Coronary artery (tissue), 2 donors: ENCODE measurements around the gene MDC1.
A peak's percentile ranks its signal among the peaks of the same experiment; 100 is the strongest.
"Not testable (repeated sequence)": the region's sequence is repeated elsewhere in the genome, so short reads cannot be mapped to it uniquely, and the experiment has no call there.

Source experiments
- DNase-seq: peaks from one replicate; pipeline ENCODE4 v3.0.0-alpha.2; 2017; ENCODE audit warnings: low spot score
- H3K27ac ChIP-seq, 2 donors: fragments of 200-600 bp; sonication (generic); one replicate each; pipeline ENCODE4 v1.5.1; 2016 to 2019
- H3K4me3 ChIP-seq: fragments of 200-600 bp; sonication (generic); 2 replicates; pipeline ENCODE4 v1.5.1; 2016; ENCODE audit warnings: mild to moderate bottlenecking, moderate library complexity
- TF ChIP-seq, protein P1 (sequence below): fragments of 200-600 bp; sonication (generic); IDR thresholded peaks from one replicate; pipeline ENCODE4 v1.5.1; 2019; ENCODE audit warnings: antibody characterized with exemption

Gene MDC1

DNA sequence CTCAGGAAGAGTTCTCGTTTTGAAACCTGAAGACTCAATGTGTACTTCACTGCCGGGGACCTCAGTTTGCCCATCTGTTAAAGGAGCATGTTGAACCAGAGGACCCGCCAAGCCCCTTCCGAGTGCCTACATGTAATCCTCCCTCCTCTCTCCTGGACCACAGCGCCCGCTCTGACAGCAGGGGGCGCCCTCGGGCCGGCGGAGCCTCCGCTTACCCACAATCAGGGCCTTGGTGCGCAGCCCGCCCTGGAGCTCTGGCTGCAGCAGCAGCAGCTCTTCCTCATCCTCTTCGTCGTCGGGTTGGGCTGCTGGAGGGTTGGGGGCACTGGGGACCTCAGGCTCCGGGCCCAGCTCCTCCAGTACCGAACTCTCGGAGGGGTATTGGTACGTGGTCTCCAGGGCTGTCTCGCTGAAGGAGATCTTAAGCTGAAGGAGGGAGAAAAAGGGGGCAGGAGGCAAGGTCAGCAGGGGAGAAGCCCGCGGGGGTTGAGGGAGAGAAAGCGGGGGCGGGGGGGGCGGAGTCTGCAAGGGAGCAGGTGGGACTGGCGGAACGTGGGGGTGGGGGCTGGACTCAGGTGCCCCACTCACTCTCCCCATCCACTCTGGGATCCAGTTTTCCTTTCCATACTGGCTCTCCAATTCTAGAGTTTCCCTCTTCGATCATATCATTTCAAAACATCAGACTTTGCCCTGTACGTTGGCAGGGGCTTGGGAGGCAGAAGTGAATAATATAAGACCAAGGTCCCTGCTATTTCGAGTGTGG, 37.9 kb downstream of the MDC1 start:
- peak; percentile 89 for DNase-seq
- Histone ChIP-seq H3K4me3 (peak overlapping the region; percentile 91), H3K27ac (peak overlapping the region; percentile 76 to 95)
- TF ChIP-seq, protein P1, sequence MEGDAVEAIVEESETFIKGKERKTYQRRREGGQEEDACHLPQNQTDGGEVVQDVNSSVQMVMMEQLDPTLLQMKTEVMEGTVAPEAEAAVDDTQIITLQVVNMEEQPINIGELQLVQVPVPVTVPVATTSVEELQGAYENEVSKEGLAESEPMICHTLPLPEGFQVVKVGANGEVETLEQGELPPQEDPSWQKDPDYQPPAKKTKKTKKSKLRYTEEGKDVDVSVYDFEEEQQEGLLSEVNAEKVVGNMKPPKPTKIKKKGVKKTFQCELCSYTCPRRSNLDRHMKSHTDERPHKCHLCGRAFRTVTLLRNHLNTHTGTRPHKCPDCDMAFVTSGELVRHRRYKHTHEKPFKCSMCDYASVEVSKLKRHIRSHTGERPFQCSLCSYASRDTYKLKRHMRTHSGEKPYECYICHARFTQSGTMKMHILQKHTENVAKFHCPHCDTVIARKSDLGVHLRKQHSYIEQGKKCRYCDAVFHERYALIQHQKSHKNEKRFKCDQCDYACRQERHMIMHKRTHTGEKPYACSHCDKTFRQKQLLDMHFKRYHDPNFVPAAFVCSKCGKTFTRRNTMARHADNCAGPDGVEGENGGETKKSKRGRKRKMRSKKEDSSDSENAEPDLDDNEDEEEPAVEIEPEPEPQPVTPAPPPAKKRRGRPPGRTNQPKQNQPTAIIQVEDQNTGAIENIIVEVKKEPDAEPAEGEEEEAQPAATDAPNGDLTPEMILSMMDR, result peak; percentile 96

DNA sequence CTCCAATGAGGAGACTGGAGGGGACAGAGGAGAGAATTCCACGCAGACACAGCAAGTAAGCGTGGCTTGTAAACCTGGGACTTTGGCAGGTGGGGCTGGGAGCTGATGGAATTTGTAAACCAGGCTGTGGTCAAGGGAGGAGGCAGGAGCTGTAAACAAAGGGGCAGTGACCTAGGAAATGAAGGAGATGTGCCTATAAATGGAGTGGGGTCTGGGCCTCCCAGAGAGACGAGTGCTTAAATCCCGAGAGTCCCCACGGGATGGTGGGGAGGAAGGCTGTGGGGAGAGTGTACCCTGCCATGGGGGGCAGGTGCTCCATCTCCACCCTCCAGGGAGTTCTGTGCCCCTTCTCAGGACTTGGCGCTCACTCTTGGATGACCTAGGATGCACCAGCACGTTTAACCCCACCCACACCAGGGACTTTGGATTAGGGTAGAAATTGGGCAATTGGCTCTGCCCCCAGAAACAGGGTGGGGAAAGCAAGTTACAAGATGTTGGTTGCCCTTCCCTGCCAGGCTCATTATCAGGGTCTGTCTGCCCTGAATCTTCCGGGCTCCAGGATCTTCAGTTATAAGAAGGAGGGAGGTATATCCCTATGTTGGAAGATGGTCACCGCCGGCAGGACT, 40.3 kb downstream of the MDC1 start:
- no peak overlapping the region for H3K4me3 ChIP-seq
- no peak for DNase-seq
- H3K27ac ChIP-seq, result no peak overlapping the region
- TF ChIP-seq, protein P1, result no peak

DNA sequence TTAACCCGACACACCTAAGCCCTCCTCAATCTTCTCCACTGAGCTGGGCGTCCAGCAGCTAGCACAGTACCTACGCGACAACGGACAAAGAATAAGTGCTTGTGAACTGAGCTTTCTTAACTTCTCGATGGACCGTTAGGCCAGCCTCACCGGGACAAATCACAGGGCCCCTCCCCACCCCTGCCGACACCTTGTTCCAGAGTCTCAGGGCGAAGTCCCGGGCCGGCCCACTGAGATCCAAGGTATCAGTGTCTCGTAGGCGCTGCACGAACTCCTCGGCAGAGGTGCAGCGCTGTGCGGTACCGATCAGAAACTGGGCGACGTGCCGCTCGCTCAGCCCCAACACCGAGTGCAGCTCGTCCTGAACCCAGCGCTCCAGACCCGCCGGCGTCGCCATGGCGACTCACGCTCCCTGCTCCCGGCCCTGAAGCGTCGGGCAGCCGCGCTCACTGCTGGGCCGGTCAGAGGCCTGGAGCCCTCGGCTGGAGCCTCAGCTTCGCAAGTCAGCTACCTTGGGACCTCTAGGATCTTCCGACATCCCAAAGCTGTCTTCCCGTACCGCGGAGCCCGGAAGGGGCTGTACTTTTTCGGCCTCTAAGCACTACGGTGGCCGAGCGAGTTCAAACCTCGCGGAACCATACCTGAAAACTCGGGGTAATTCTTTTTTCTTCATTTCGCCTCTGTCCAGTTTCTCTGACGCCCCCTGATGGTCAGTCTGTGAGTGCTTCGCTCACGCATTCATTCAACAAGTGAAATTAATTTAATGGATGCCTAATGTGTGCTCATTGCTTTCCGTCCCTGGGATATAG, 44.4 kb downstream of the MDC1 start, which contains the start of gene DHX16:
DHX16 (minus strand) TSS at position 562 of the 809 bp plus-strand sequence; CDS start at position 397, 165 bp downstream.
- H3K27ac ChIP-seq, result peak within 1 kb of the TSS; percentile 75
- TF ChIP-seq, protein P1, result peak; percentile 82
- DNase-seq, result peak; percentile 96
- peak within 1 kb of the TSS; percentile 89 for H3K4me3 ChIP-seq

DNA sequence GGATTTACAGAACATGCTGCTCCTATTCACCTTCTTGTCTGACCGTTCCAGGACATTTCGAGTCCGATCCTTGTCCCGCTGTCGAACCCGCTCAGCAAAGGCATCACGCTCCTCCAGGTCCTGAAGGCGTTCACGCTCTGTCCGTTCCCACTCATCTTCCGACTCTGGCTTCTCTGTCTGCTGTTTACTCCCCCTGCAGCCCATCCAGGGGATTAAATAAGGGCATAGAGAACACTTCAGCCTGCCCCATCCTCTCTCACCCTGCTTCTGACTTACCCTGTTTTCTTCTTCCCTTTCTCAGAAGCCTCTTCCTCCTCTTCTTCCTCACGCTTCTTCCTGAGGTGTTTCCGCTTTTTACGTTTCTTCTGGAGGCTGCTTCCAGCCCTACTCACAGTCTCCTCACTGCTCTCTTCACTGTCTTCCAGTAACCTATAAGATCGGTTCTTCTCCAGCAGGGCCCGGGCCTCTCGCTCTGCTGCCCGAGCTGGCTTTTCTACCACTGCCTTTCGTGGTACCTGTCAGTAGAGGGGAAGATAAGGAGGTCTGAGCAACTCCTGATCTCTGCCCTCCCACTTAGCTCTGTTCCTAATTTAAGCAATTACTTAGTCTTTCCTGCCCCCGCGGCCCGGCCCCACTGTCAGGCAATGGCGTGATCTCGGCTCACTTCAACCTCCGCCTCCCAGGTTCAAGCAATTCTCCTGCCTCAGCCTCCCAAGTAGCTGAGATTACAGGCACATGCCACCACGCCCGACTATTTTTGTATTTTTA, 46.1 kb downstream of the MDC1 start:
- H3K27ac ChIP-seq, result no peak overlapping the region
- DNase-seq, result no peak
- H3K4me3 ChIP-seq, result no peak overlapping the region
- TF ChIP-seq, protein P1, result no peak

DNA sequence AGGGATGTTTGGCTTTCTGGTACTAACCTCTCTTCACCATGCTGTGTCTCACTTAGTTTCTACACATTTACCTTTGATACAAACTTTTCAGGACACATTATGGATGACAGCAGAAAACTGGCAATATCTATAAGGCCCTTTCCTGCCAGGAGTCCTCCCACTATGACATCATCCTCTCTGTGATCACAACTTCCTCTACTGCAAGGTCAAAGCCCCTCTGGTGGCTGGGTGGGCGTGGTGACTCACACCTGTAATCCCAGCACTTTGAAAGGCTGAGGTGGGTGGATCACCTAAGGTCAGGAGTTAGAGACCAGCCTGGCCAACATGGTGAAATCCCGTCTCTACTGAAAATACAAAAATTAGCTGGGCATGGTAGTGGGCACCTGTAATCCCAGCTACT, 50.8 kb downstream of the MDC1 start:
- DNase-seq, H3K27ac ChIP-seq, H3K4me3 ChIP-seq: not testable (repeated sequence)

DNA sequence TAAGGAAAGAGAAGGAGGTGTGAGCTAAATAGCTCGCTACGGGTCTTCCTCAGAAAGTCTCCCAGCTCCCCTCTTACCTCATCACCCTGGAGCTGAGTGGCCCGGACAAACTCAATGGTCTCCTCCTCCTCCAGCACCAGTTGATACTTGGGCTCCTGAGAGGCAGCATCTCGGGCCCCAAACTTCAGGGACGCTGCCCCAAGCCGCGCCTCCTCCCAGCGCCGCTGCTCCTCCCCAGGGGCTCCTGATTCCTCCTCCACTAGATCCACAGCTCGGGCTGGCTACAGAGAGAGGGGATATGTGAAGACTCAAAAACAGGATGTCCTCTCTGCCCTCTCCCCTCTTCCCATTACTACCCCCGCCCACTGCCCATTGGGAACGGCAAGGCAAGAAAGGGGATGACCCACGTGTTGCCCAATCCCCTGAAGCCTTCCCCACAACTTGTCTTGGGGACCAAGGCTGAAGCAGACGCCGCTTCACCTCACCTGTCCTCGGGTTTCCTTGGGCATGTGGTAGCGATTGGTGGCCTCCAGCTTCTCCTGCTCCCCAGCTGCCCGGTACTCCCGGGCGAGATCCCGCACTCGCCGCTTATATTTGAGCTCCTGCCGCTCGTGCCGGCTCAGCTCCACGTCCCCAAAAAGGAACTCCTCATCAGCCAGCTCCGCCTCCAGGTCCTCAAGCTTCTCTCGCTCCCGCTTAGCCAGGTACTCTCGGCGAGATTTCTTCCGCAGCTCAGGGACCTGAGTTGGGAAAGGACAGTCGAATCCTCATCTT, 51.9 kb downstream of the MDC1 start:
- Histone ChIP-seq H3K4me3 (no peak overlapping the region), H3K27ac (no peak overlapping the region)
- TF ChIP-seq, protein P1, result no peak
- no peak for DNase-seq

DNA sequence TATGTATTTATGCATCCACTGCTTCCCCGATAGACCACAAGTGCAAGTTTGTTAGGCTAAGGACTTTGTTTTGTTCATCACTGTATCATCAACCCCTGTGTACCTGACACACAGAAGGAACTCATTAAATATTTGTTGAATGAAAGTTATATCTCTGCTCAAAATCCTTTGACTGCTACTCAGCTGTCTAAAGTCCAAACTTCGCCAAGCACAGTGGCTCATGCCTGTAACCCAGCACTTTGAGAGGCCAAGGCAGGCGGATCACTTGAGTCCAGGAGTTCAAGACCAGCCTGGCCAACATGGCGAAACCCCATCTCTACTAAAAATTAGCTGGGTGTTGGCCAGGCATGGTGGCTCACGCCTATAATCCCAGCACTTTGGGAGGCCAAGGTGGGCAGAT, 59.2 kb downstream of the MDC1 start:
- not testable (repeated sequence) for DNase-seq, H3K4me3 ChIP-seq, H3K27ac ChIP-seq
